Measurements from ENCODE around the gene GRK6.

- no peak for TF ChIP-seq TCF7L2 (IDR thresholded peaks at IDR 0.05; ENCODE audit: borderline replicate concordance, low read depth, low read length)
- no peak for TF ChIP-seq CTCF (tag by site-specific recombination; IDR thresholded peaks at IDR 0.05)
- TF ChIP-seq, protein P1, sequence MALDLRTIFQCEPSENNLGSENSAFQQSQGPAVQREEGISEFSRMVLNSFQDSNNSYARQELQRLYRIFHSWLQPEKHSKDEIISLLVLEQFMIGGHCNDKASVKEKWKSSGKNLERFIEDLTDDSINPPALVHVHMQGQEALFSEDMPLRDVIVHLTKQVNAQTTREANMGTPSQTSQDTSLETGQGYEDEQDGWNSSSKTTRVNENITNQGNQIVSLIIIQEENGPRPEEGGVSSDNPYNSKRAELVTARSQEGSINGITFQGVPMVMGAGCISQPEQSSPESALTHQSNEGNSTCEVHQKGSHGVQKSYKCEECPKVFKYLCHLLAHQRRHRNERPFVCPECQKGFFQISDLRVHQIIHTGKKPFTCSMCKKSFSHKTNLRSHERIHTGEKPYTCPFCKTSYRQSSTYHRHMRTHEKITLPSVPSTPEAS (tag by site-specific recombination; IDR thresholded peaks at IDR 0.05), result no peak
- no peak for TF ChIP-seq ZNF548 (tag by site-specific recombination; IDR thresholded peaks at IDR 0.05)
- TF ChIP-seq ZNF391 (tag by site-specific recombination; IDR thresholded peaks at IDR 0.05; ENCODE audit: borderline replicate concordance, low read depth), result no peak
- no peak for TF ChIP-seq ZNF404 (tag by site-specific recombination; IDR thresholded peaks at IDR 0.05)
- TF ChIP-seq ZNF121 (tag by site-specific recombination; IDR thresholded peaks at IDR 0.05), result no peak
- TF ChIP-seq, protein P2, sequence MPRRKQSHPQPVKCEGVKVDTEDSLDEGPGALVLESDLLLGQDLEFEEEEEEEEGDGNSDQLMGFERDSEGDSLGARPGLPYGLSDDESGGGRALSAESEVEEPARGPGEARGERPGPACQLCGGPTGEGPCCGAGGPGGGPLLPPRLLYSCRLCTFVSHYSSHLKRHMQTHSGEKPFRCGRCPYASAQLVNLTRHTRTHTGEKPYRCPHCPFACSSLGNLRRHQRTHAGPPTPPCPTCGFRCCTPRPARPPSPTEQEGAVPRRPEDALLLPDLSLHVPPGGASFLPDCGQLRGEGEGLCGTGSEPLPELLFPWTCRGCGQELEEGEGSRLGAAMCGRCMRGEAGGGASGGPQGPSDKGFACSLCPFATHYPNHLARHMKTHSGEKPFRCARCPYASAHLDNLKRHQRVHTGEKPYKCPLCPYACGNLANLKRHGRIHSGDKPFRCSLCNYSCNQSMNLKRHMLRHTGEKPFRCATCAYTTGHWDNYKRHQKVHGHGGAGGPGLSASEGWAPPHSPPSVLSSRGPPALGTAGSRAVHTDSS (tag by site-specific recombination; IDR thresholded peaks at IDR 0.05), result peak; percentile 30; the same call in 1 of the 2 replicates
- no peak for TF ChIP-seq ZBTB7A (tag by site-specific recombination; IDR thresholded peaks at IDR 0.05; ENCODE audit: low read depth)
- TF ChIP-seq YY1 (tag by site-specific recombination; IDR thresholded peaks at IDR 0.05), result no peak
Measured at GRCh38 chr5:177447611-177448243, 21.3 kb downstream of the GRK6 start.
